NOMO-1 (cell line): ENCODE results near the gene FTSJ1.
A peak's percentile ranks its signal among the peaks of the same experiment; 100 is the strongest.

Source experiments
- DNase-seq, 2 experiments: peaks; one replicate each; lab custom pipeline; 2025; ENCODE audit not compliant: unreplicated experiment in 2 of 2; lab: John Stamatoyannopoulos, UW

Gene FTSJ1

GRCh38 chrX:48470110-48470832, 5.7 kb upstream of the FTSJ1 start, which contains the start of gene SLC38A5:
TSS of gene SLC38A5 (minus strand) at chrX:48470260. CDS start at chrX:48467924, 2,336 bp downstream.
- DNase-seq = no peak

- DNase-seq = no peak
Measured at GRCh38 chrX:48470833-48471118, 5.2 kb upstream of the FTSJ1 start.

GRCh38 chrX:48471504-48471903, 4.5 kb upstream of the FTSJ1 start:
- no peak for DNase-seq

GRCh38 chrX:48472225-48472624, 3.8 kb upstream of the FTSJ1 start:
- DNase-seq = no peak

- DNase-seq = no peak
Measured at GRCh38 chrX:48472851-48473703, 2.9 kb upstream of the FTSJ1 start.

- no peak for DNase-seq
Measured at GRCh38 chrX:48473704-48473990, 2.4 kb upstream of the FTSJ1 start.

- no peak for DNase-seq
Measured at GRCh38 chrX:48474127-48474526, 1.9 kb upstream of the FTSJ1 start.

- DNase-seq = no peak
Measured at GRCh38 chrX:48474581-48474980, 1.4 kb upstream of the FTSJ1 start.

GRCh38 chrX:48475296-48475695, 703 bp upstream of the FTSJ1 start:
- DNase-seq = peak in 1 of 2 experiments; percentile 27

GRCh38 chrX:48476919-48477318, 920 bp downstream of the FTSJ1 start:
- no peak for DNase-seq

GRCh38 chrX:48477960-48478755, 2.2 kb downstream of the FTSJ1 start:
- no peak for DNase-seq

GRCh38 chrX:48478806-48479205, 2.8 kb downstream of the FTSJ1 start:
- DNase-seq = no peak

GRCh38 chrX:48480142-48480541, 4.1 kb downstream of the FTSJ1 start:
- no peak for DNase-seq

GRCh38 chrX:48480583-48480982, 4.6 kb downstream of the FTSJ1 start:
- DNase-seq = no peak

- DNase-seq = no peak
Measured at GRCh38 chrX:48482526-48482925, 6.5 kb downstream of the FTSJ1 start.

- DNase-seq = no peak
Measured at GRCh38 chrX:48487362-48487798, 11.4 kb downstream of the FTSJ1 start.

- no peak for DNase-seq
Measured at GRCh38 chrX:48488034-48488433, 12.0 kb downstream of the FTSJ1 start.

- DNase-seq = no peak
Measured at GRCh38 chrX:48489296-48489695, 13.3 kb downstream of the FTSJ1 start.

- no peak for DNase-seq
Measured at GRCh38 chrX:48489892-48490291, 13.9 kb downstream of the FTSJ1 start.

- no peak for DNase-seq
Measured at GRCh38 chrX:48490661-48491060, 14.7 kb downstream of the FTSJ1 start.

- no peak for DNase-seq
Measured at GRCh38 chrX:48491809-48492208, 15.8 kb downstream of the FTSJ1 start.
